ENCODE data around the gene CGNL1.

CGNL1 gene

DNA sequence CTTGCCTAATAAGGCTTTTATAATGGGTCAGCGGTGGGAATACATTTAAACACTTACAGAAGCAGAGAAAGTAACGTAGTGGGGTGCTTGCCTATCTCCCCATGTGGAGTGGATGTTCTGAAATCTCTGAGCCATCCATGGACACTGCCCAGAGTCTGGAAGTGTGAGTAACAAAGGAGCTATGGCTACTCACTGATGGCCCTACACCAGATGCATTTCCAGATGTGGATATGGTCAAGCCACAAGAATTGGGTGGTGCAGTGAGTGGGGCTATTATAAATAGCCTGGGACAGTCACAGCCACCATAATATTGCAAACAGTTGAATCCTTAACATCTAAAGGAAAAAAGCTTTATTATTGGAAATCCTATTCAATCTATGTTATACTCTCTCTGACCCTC is 96.6 kb downstream of the CGNL1 start:
- H3K9me3 ChIP-seq = no peaks in the 10 kb centered on the region
- H3K4me1 ChIP-seq = no peaks in the 10 kb centered on the region
- DNase-seq = no peak
- H3K36me3 ChIP-seq = no peaks in the 10 kb centered on the region
- no peak for TF ChIP-seq CTCF (IDR thresholded peaks at IDR 0.05; ENCODE audit: low read depth, low read length)
- no peak overlapping the region for H3K4me3 ChIP-seq (ENCODE audit: low read depth, low read length)
- H3K27me3 ChIP-seq = peaks cover 23% of the 10 kb centered on the region

DNA sequence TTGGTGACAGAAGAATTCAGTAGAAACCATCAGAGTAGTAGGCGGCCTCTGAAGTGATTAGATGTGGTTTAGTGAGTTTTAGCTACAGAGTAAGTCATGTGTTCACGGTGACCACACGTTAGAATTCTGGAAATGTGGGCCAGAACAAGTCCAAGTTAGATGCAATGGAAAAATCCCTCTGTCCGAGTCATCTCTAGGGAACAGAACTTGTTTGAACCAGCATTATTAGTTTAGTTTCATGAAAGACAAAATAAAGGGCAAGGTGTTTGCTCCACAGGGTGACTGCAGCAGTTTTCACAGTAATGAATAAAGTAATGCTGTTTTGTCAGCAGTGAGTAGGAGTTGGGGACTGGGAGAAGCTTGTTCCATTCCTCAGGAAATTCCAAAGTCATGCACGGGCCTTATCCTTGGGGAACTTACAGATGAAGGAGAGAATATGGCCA is 100.2 kb downstream of the CGNL1 start:
- no peak for DNase-seq
- Histone ChIP-seq H3K27me3 (peaks cover 3% of the 10 kb centered on the region), H3K4me3 (ENCODE audit: low read depth, low read length) (no peak overlapping the region), H3K9me3 (no peaks in the 10 kb centered on the region), H3K4me1 (no peaks in the 10 kb centered on the region), H3K36me3 (no peaks in the 10 kb centered on the region)
- no peak for TF ChIP-seq CTCF (IDR thresholded peaks at IDR 0.05; ENCODE audit: low read depth, low read length)

- Histone ChIP-seq H3K4me3 (ENCODE audit: low read depth, low read length) (no peak overlapping the region), H3K36me3 (no peaks in the 10 kb centered on the region), H3K27me3 (no peaks in the 10 kb centered on the region; the same call in 1 of the 2 replicates), H3K9me3 (no peaks in the 10 kb centered on the region), H3K4me1 (no peaks in the 10 kb centered on the region)
- no peak for TF ChIP-seq CTCF (IDR thresholded peaks at IDR 0.05; ENCODE audit: low read depth, low read length)
- DNase-seq = no peak
Measured at GRCh38 chr15:57477736-57478522, 101.6 kb downstream of the CGNL1 start.

GRCh38 chr15:57479005-57479404 is 102.7 kb downstream of the CGNL1 start:
- DNase-seq = no peak
- Histone ChIP-seq H3K4me1 (no peaks in the 10 kb centered on the region), H3K9me3 (no peaks in the 10 kb centered on the region), H3K27me3 (no peaks in the 10 kb centered on the region; the same call in 1 of the 2 replicates), H3K4me3 (ENCODE audit: low read depth, low read length) (no peak overlapping the region), H3K36me3 (no peaks in the 10 kb centered on the region)
- TF ChIP-seq CTCF (IDR thresholded peaks at IDR 0.05; ENCODE audit: low read depth, low read length) = no peak

GRCh38 chr15:57481038-57481705 is 104.9 kb downstream of the CGNL1 start:
- Histone ChIP-seq H3K4me3 (ENCODE audit: low read depth, low read length) (no peak overlapping the region), H3K9me3 (no peaks in the 10 kb centered on the region), H3K36me3 (no peaks in the 10 kb centered on the region), H3K27me3 (no peaks in the 10 kb centered on the region; the same call in 1 of the 2 replicates), H3K4me1 (no peaks in the 10 kb centered on the region)
- no peak for TF ChIP-seq CTCF (IDR thresholded peaks at IDR 0.05; ENCODE audit: low read depth, low read length)
- DNase-seq = no peak

GRCh38 chr15:57485869-57486268 is 109.6 kb downstream of the CGNL1 start:
- Histone ChIP-seq H3K36me3 (no peaks in the 10 kb centered on the region), H3K9me3 (no peaks in the 10 kb centered on the region), H3K27me3 (no peaks in the 10 kb centered on the region; the same call in 1 of the 2 replicates), H3K4me1 (no peaks in the 10 kb centered on the region), H3K4me3 (ENCODE audit: low read depth, low read length) (no peak overlapping the region)
- TF ChIP-seq CTCF (IDR thresholded peaks at IDR 0.05; ENCODE audit: low read depth, low read length) = no peak
- no peak for DNase-seq
